Common myeloid progenitor, CD34-positive (primary cell): ENCODE data around the gene TOP3A.

Experiments used
- CTCF ChIA-PET: fragments of 350-600 bp; sonication (Branson Sonifier 250); formaldehyde crosslinking; loops from one replicate; lab custom pipeline; 2021; ENCODE audit warnings: antibody characterized with exemption; lab: Charles Lee
- POLR2A ChIA-PET: fragments of 350-600 bp; sonication (Branson Sonifier 250); formaldehyde crosslinking; loops from one replicate; lab custom pipeline; 2021; ENCODE audit warnings: antibody characterized with exemption; lab: Charles Lee
- DNase-seq, 3 donors: peaks; one replicate each; pipeline versions ENCODE4 v3.0.0 to v3.0.0-alpha.2; 2013
- H3K27ac ChIP-seq, 2 experiments: 1 replicate in 1 of 2; 2 replicates in 1 of 2; pipeline ENCODE4 v1.7.0; 2013; ENCODE audit warnings: inconsistent platforms in 2 of 2, low read length in 2 of 2, mild to moderate bottlenecking in 2 of 2, low read depth in 1 of 2, moderate library complexity in 1 of 2; ENCODE audit not compliant: severe bottlenecking in 2 of 2, insufficient read depth in 1 of 2, poor library complexity in 1 of 2
- H3K27me3 ChIP-seq, 5 experiments: replicated peaks in 2 of 5; 1 replicate in 3 of 5; 2 replicates in 2 of 5; pipeline versions ENCODE4 v1.6.1 to v1.7.0; 2013; ENCODE audit warnings: low read length in 4 of 5, mild to moderate bottlenecking in 2 of 5, moderate library complexity in 2 of 5, inconsistent platforms in 1 of 5; ENCODE audit not compliant: insufficient read depth in 5 of 5, control insufficient read depth in 4 of 5
- H3K36me3 ChIP-seq, 4 experiments: 1 replicate in 2 of 4; 2 replicates in 2 of 4; pipeline versions ENCODE4 v1.6.1 to v1.7.0; 2013; ENCODE audit warnings: low read length in 3 of 4, control low read depth in 1 of 4, mild to moderate bottlenecking in 1 of 4; ENCODE audit not compliant: control insufficient read depth in 4 of 4, insufficient read depth in 4 of 4
- H3K4me1 ChIP-seq, 4 experiments: 1 replicate in 3 of 4; 2 replicates in 1 of 4; pipeline versions ENCODE4 v1.6.1 to v1.7.1; 2013; ENCODE audit warnings: low read length in 3 of 4, mild to moderate bottlenecking in 3 of 4, control low read depth in 1 of 4, inconsistent platforms in 1 of 4, moderate library complexity in 1 of 4; ENCODE audit not compliant: control insufficient read depth in 4 of 4, insufficient read depth in 4 of 4; ENCODE audit errors: control extremely low read depth in 1 of 4
- H3K4me3 ChIP-seq, 7 experiments: 1 replicate in 4 of 7; 2 replicates in 3 of 7; pipeline versions ENCODE4 v1.5.1 to v1.7.0; 2013; ENCODE audit warnings: mild to moderate bottlenecking in 7 of 7, low read length in 6 of 7, moderate library complexity in 6 of 7, inconsistent platforms in 2 of 7, low read depth in 2 of 7, control low read depth in 1 of 7; ENCODE audit not compliant: insufficient read depth in 4 of 7, control insufficient read depth in 1 of 7; ENCODE audit errors: extremely low read depth in 1 of 7
- H3K9me3 ChIP-seq, 5 experiments: 1 replicate in 4 of 5; 2 replicates in 1 of 5; pipeline versions ENCODE4 v1.6.1 to v1.7.1; 2013; ENCODE audit warnings: low read length in 4 of 5, mild to moderate bottlenecking in 2 of 5, inconsistent platforms in 1 of 5, low read depth in 1 of 5, moderate library complexity in 1 of 5; ENCODE audit not compliant: control insufficient read depth in 4 of 5, insufficient read depth in 2 of 5; ENCODE audit errors: control extremely low read depth in 1 of 5
- WGBS: methylation state at CpG from one replicate; pipeline ENCODE4 v1.1.5; 2013; ENCODE audit not compliant: insufficient coverage; 5-methylcytosine and 5-hydroxymethylcytosine counted together

Gene TOP3A

DNA sequence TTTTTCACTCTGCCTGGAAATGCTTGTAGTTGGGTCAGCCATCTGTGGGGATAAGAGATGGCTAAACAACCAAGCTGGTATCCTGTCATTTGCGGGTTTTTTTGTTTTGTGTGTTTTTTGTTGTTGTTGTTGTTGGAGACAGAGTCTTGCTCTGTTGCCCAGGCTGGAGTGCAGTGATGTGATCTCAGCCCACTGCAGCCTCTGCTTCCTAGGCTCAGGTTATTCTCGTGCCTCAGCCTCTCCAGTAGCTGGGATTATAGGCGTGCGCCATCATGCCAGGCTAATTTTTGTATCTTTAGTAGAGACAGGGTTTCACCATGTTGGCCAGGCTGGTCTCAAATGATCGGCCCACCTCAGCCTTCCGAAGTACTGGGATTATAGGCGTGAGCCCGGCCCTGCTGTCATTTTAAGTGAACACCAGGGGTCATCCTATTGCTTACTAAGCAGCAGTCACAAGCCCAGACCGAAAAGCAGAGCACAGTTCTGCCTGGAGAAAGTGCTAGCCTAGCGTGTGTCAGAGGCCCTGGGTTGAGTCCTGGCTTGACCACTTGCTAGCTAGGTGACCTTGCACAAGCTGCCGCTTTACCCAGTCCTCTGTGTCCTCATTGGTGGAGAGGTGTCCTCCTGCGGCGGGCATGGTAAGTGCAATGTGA is 4.9 kb upstream of the TOP3A start:
- Histone ChIP-seq H3K9me3 (no peaks in the 10 kb centered on the region), H3K4me3 (no peak overlapping the region), H3K4me1 (peaks cover 6 to 40% (median 35%) of the 10 kb centered on the region in 4 experiments), H3K36me3 (peaks cover 7 to 74% (median 55%) of the 10 kb centered on the region in 4 experiments), H3K27ac (no peak overlapping the region), H3K27me3 (no peaks in the 10 kb centered on the region)
- ChIA-PET CTCF (interaction anchor here (0.6 to 2.3 kb wide), 10 partner anchors 10 to 445 kb away, joined by 3 to 10 read pairs (median 4); no protein-coding TSS in a partner anchor), POLR2A (no interaction called here)
- peak; percentile 42 to 67 (median 61) for DNase-seq
- 83% methylated on average over 12 of the region's 13 CpGs for WGBS

DNA sequence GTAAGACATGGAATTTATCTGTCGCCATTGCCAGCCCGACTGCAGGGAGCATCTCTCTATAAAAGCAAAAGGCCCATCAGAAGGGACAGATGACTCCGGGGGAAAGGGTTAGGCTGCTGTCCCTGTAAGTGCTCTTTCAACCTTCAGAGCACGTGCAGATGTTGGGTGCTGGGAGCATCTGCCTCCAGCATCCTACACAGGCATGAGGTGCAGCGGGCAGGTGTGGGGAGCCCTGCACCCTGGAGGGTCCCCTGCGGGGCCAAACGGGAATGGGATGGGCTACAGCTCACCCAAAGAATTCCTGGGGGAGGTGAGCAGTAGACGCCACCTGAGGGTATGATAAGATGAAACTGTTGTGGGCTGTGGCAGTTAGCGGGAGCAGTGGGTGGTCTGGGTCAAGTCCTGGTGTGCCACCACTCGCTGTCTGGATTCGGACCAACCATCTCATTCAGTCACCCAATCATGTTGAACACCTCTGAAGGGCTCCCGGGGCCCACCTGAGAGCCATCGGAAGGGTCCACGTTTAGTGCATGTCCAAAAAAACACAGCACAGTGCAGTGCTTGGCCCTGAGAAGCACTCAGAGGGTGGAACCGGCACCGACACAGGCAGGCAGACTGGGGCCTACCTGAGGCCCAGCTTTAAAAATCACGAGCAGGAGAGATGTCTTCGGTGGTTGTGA is 4.1 kb upstream of the TOP3A start:
- peak overlapping the region in 1 of 7 experiments; percentile 4 for H3K4me3 ChIP-seq
- 92% methylated on average over 13 of the region's 18 CpGs for WGBS
- no peak for DNase-seq
- ChIA-PET POLR2A (no interaction called here), CTCF (interaction anchor here (2.2 to 2.3 kb wide), 2 partner anchors 10 to 177 kb away, joined by 9 to 10 read pairs; no protein-coding TSS in a partner anchor)
- H3K27me3 ChIP-seq = no peaks in the 10 kb centered on the region
- peaks cover 1 to 66% (median 50%) of the 10 kb centered on the region in 4 experiments for H3K36me3 ChIP-seq
- H3K27ac ChIP-seq = no peak overlapping the region
- no peaks in the 10 kb centered on the region for H3K9me3 ChIP-seq
- peaks cover 10 to 43% (median 39%) of the 10 kb centered on the region in 4 experiments for H3K4me1 ChIP-seq

DNA sequence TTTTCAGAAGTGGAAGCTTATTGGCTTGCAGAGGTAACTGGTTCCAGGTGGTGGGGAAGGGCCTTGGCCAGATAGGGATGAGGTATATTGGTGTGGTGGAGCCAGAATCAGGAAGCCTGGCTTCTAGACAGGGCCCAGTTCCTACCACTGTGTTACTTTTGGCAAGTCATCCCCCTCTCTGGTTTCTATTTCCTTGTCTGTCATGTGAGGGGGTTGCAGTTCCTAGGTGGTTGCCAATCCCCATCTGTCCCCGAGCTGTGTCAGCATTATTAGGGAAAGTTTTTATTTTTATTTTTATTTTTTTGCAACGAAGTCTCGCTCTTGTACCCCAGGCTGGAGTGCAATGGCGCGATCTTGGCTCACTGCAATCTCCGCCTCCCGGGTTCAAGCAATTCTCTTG is 3.3 kb upstream of the TOP3A start:
- no peaks in the 10 kb centered on the region for H3K9me3 ChIP-seq
- peak overlapping the region in 2 of 7 experiments; percentile 1 to 39 for H3K4me3 ChIP-seq
- WGBS = 86% methylated on average over 6 of the region's 7 CpGs
- peaks cover 18 to 51% (median 46%) of the 10 kb centered on the region in 4 experiments for H3K4me1 ChIP-seq
- ChIA-PET POLR2A (no interaction called here), CTCF (interaction anchor here (0.8 kb wide), 1 partner anchor 69 kb away, joined by 3 read pairs; no protein-coding TSS in a partner anchor)
- H3K27ac ChIP-seq = peak overlapping the region in 1 of 2 experiments; percentile 56
- DNase-seq = no peak
- no peaks in the 10 kb centered on the region for H3K27me3 ChIP-seq
- peaks cover 0 to 58% (median 42%) of the 10 kb centered on the region in 4 experiments for H3K36me3 ChIP-seq

DNA sequence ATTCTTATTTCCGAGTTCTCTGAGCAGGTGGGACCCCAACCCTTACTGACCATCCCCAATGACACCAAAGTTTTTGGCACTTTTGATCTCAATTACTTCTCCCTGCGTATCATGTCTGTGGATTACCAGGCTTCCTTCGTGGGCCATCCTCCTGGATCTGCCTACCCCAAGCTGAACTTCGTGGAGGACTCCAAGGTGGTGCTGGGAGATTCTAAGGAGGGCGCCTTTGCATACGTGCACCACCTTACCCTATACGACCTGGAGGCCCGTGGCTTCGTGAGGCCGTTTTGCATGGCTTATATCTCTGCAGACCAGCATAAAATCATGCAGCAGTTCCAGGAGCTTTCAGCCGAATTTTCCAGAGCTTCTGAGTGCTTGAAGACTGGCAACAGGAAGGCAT is 1.2 kb upstream of the TOP3A start:
- CTCF ChIA-PET = interaction anchor here (1.2 kb wide), 1 partner anchor 67 kb away, joined by 3 read pairs; no protein-coding TSS in a partner anchor

DNA sequence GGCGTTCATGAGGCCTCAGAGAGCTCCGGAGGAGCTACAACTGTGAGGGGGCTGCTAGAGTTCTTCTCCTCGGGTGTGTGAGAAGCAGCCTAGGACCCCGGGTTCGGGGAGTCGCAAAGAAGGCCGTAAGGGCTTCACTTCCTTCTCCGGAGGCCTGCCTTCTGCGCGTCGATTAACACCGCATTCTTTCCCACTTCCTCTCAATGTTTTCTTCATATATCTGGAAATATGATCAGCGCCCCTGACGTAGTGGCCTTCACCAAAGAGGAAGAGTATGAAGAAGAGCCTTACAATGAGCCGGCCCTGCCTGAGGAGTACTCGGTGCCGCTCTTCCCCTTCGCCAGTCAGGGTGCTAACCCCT is 748 bp upstream of the TOP3A start:
- Histone ChIP-seq H3K4me1 (peaks cover 20 to 60% (median 47%) of the 10 kb centered on the region in 4 experiments), H3K4me3 (peak overlapping the region; percentile 86 to 98 (median 93)), H3K36me3 (peaks cover 0 to 57% (median 32%) of the 10 kb centered on the region in 4 experiments), H3K9me3 (no peaks in the 10 kb centered on the region), H3K27ac (peak overlapping the region; percentile 94 to 98), H3K27me3 (no peaks in the 10 kb centered on the region)
- POLR2A ChIA-PET = no interaction called here
- CTCF ChIA-PET = interaction anchor here (1.4 kb wide), 1 partner anchor 15 kb away, joined by 4 read pairs; no protein-coding TSS in a partner anchor
- 6% methylated on average over 14 of the region's 18 CpGs for WGBS
- peak; percentile 60 to 68 (median 60) for DNase-seq

More for the DNA sequence above, 1.2 kb upstream of the TOP3A start:
- H3K27me3 ChIP-seq = no peaks in the 10 kb centered on the region
- H3K4me3 ChIP-seq = peak overlapping the region; percentile 86 to 98 (median 93)
- H3K9me3 ChIP-seq = no peaks in the 10 kb centered on the region
- peaks cover 20 to 60% (median 47%) of the 10 kb centered on the region in 4 experiments for H3K4me1 ChIP-seq
- no peak for DNase-seq
- peak overlapping the region; percentile 94 to 98 for H3K27ac ChIP-seq
- 78% methylated on average over 10 of the region's 11 CpGs for WGBS
- H3K36me3 ChIP-seq = peaks cover 0 to 59% (median 34%) of the 10 kb centered on the region in 4 experiments
- POLR2A ChIA-PET = no interaction called here

DNA sequence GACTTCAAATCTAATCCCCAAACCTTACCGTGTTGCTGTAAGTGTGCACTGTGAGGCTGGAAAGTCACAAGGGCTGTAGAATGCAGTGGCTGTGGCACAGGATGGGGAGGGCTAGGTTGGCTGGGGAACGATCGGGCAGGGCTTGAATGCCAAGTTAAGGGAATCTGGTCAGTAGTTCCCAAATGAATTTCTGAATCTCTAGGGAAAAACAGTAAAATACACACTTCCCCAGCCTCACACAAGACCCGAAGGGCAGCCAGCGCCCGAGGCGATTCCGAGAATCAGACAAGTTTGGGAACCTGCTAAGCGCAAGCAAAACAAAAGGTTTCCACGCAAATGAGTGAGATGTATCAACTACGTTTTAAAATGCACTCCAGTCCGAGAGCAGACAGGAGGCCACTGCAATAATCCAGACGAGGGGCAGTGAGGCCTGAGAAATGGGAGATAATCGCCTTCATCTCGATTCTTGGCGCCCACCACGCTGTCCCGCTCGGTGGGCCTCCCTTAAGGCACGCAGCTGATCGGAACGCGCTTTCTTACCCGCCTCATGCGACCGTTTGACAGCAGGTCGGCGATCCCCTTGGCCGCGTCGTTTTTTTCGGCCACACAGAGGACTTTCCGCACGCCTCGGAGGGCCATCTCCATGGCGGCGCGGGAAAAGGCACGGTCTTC is 599 bp downstream of the TOP3A start:
- peaks cover 0 to 49% (median 30%) of the 10 kb centered on the region in 4 experiments for H3K36me3 ChIP-seq
- no peaks in the 10 kb centered on the region for H3K27me3 ChIP-seq
- DNase-seq = peak in 2 of 3 donors; percentile 4 to 12
- POLR2A ChIA-PET = no interaction called here
- H3K4me1 ChIP-seq = peaks cover 20 to 55% (median 41%) of the 10 kb centered on the region in 4 experiments
- CTCF ChIA-PET = interaction anchor here (1.4 kb wide), 1 partner anchor 14 kb away, joined by 4 read pairs; no protein-coding TSS in a partner anchor
- WGBS = 0% methylated on average over 38 of the region's 39 CpGs
- peak overlapping the region; percentile 86 to 98 (median 93) for H3K4me3 ChIP-seq
- peak overlapping the region; percentile 37 to 98 for H3K27ac ChIP-seq
- no peaks in the 10 kb centered on the region for H3K9me3 ChIP-seq
